Mesenchymal stem cell (in vitro differentiated cells and primary cell): ENCODE results near the gene RAPGEF1.
A peak's percentile ranks its signal among the peaks of the same experiment; 100 is the strongest.

Experiments
- DNase-seq: peaks from one replicate; pipeline ENCODE4 v3.0.0-alpha.2; 2013
- H2AFZ ChIP-seq: one replicate; pipeline ENCODE4 v1.6.1; 2013; ENCODE audit warnings: low read depth, mild to moderate bottlenecking, control low read depth, inconsistent platforms, low read length, moderate library complexity
- H2AK5ac ChIP-seq: 2 replicates; pipeline ENCODE4 v1.6.1; 2013; ENCODE audit warnings: low read length, moderate library complexity, mild to moderate bottlenecking, inconsistent platforms; ENCODE audit not compliant: severe bottlenecking
- H2BK120ac ChIP-seq: one replicate; pipeline ENCODE4 v1.6.1; 2013; ENCODE audit warnings: low read depth, mild to moderate bottlenecking, inconsistent platforms, low read length, moderate library complexity
- H2BK12ac ChIP-seq, 2 experiments: one replicate each; pipeline ENCODE4 v1.6.1; 2013; ENCODE audit warnings: inconsistent platforms in 2 of 2, low read length in 2 of 2, mild to moderate bottlenecking in 2 of 2, moderate library complexity in 2 of 2, control low read depth in 1 of 2
- H2BK15ac ChIP-seq: one replicate; pipeline ENCODE4 v1.6.1; 2013; ENCODE audit warnings: mild to moderate bottlenecking, low read depth, inconsistent platforms; ENCODE audit not compliant: poor library complexity, severe bottlenecking
- H2BK5ac ChIP-seq: 2 replicates; pipeline ENCODE4 v1.6.1; 2013; ENCODE audit warnings: low read depth, mild to moderate bottlenecking, low read length, control low read depth, inconsistent platforms; ENCODE audit not compliant: poor library complexity, severe bottlenecking
- H3K14ac ChIP-seq, 2 experiments: one replicate each; pipeline ENCODE4 v1.6.1; 2013; ENCODE audit warnings: inconsistent platforms in 2 of 2, low read length in 2 of 2, control low read depth in 1 of 2, mild to moderate bottlenecking in 1 of 2, moderate library complexity in 1 of 2
- H3K18ac ChIP-seq, 2 experiments: one replicate each; pipeline ENCODE4 v1.6.1; 2013; ENCODE audit warnings: inconsistent platforms in 2 of 2, low read length in 2 of 2, control low read depth in 1 of 2, low read depth in 1 of 2, mild to moderate bottlenecking in 1 of 2
- H3K23ac ChIP-seq, 2 experiments: one replicate each; pipeline ENCODE4 v1.6.1; 2013; ENCODE audit warnings: inconsistent platforms in 2 of 2, low read length in 2 of 2, mild to moderate bottlenecking in 2 of 2, moderate library complexity in 2 of 2, control low read depth in 1 of 2
- H3K27ac ChIP-seq: 2 replicates; pipeline ENCODE4 v1.5.1; 2013; ENCODE audit warnings: mild to moderate bottlenecking, moderate library complexity, low read length, control low read depth, inconsistent platforms; ENCODE audit not compliant: poor library complexity, severe bottlenecking
- H3K27me3 ChIP-seq, 2 experiments: 2 replicates each; pipeline versions ENCODE4 v1.6.1 to v1.7.0; 2013; ENCODE audit warnings: low read length in 2 of 2, mild to moderate bottlenecking in 2 of 2, moderate library complexity in 2 of 2, control low read depth in 1 of 2, inconsistent platforms in 1 of 2; ENCODE audit not compliant: control insufficient read depth in 1 of 2, insufficient read depth in 1 of 2
- H3K36me3 ChIP-seq, 2 experiments: 2 replicates each; pipeline versions ENCODE4 v1.6.1 to v1.7.0; 2013; ENCODE audit warnings: low read length in 2 of 2, control low read depth in 1 of 2, inconsistent platforms in 1 of 2, low read depth in 1 of 2, mild to moderate bottlenecking in 1 of 2; ENCODE audit not compliant: insufficient read depth in 2 of 2, control insufficient read depth in 1 of 2
- H3K4ac ChIP-seq, 2 experiments: one replicate each; pipeline ENCODE4 v1.6.1; 2013; ENCODE audit warnings: inconsistent platforms in 2 of 2, low read length in 2 of 2, mild to moderate bottlenecking in 2 of 2, moderate library complexity in 2 of 2, control low read depth in 1 of 2, low read depth in 1 of 2
- H3K4me1 ChIP-seq: 2 replicates; pipeline ENCODE4 v1.6.1; 2013; ENCODE audit warnings: low read depth, low read length, control low read depth; ENCODE audit not compliant: control insufficient read depth, insufficient read depth
- H3K4me2 ChIP-seq: 2 replicates; pipeline ENCODE4 v1.6.1; 2013; ENCODE audit warnings: low read length, mild to moderate bottlenecking, inconsistent platforms; ENCODE audit not compliant: poor library complexity, severe bottlenecking
- H3K4me3 ChIP-seq, 2 experiments: 2 replicates each; pipeline versions ENCODE4 v1.5.1 to v1.7.0; 2013; ENCODE audit warnings: low read length in 2 of 2, mild to moderate bottlenecking in 2 of 2, control low read depth in 1 of 2, low read depth in 1 of 2; ENCODE audit not compliant: insufficient read depth in 1 of 2
- H3K79me1 ChIP-seq: replicated peaks from 2 replicates; pipeline ENCODE4 v1.6.1; 2013; ENCODE audit warnings: mild to moderate bottlenecking, control low read depth, low read length, inconsistent platforms; ENCODE audit not compliant: poor library complexity, severe bottlenecking
- H3K9ac ChIP-seq: 2 replicates; pipeline ENCODE4 v1.7.0; 2013; ENCODE audit warnings: mild to moderate bottlenecking, low read length, moderate library complexity
- H3K9me3 ChIP-seq: 2 replicates; pipeline ENCODE4 v1.7.0; 2013; ENCODE audit warnings: mild to moderate bottlenecking, low read length; ENCODE audit not compliant: control insufficient read depth
- H4K8ac ChIP-seq: one replicate; pipeline ENCODE4 v1.6.1; 2013; ENCODE audit warnings: inconsistent platforms, mild to moderate bottlenecking, low read length, moderate library complexity
- H4K91ac ChIP-seq: one replicate; pipeline ENCODE4 v1.6.1; 2013; ENCODE audit warnings: mild to moderate bottlenecking, low read length, inconsistent platforms
- WGBS: methylation state at CpG from one replicate; pipeline ENCODE4 v1.1.7; 2013; ENCODE audit warnings: mixed read lengths; 5-methylcytosine and 5-hydroxymethylcytosine counted together

RAPGEF1 gene

GRCh38 chr9:131701436-131701781 is 38.5 kb downstream of the RAPGEF1 start:
- H2AK5ac ChIP-seq: no peak overlapping the region
- DNase-seq: no peak
- no peaks in the 10 kb centered on the region for H3K9me3 ChIP-seq
- no peak overlapping the region for H2BK15ac ChIP-seq
- no peak overlapping the region for H3K27ac ChIP-seq
- H4K8ac ChIP-seq: no peak overlapping the region
- no peak overlapping the region for H3K23ac ChIP-seq
- no peak overlapping the region for H3K4ac ChIP-seq
- no peaks in the 10 kb centered on the region for H3K27me3 ChIP-seq
- H2AFZ ChIP-seq: no peak overlapping the region
- H2BK120ac ChIP-seq: no peak overlapping the region
- H3K4me2 ChIP-seq: no peak overlapping the region
- no peak overlapping the region for H2BK5ac ChIP-seq
- no peak overlapping the region for H3K4me3 ChIP-seq
- peaks cover 12% of the 10 kb centered on the region for H3K4me1 ChIP-seq
- H4K91ac ChIP-seq: no peak overlapping the region
- H3K14ac ChIP-seq: no peak overlapping the region
- H3K9ac ChIP-seq: no peak overlapping the region
- peaks cover 42% of the 10 kb centered on the region for H3K79me1 ChIP-seq
- no peak overlapping the region for H3K18ac ChIP-seq
- no peak overlapping the region for H2BK12ac ChIP-seq
- no peaks in the 10 kb centered on the region for H3K36me3 ChIP-seq
- WGBS: no CpG with 5 or more reads among the region's 1 CpG

GRCh38 chr9:131700765-131701435 is 39.0 kb downstream of the RAPGEF1 start:
- Histone ChIP-seq H2AK5ac (no peak overlapping the region), H2BK5ac (no peak overlapping the region), H4K91ac (no peak overlapping the region), H3K4ac (no peak overlapping the region), H3K4me2 (no peak overlapping the region), H3K27me3 (no peaks in the 10 kb centered on the region), H3K9me3 (no peaks in the 10 kb centered on the region), H3K23ac (no peak overlapping the region), H3K36me3 (no peaks in the 10 kb centered on the region), H2BK15ac (no peak overlapping the region), H3K18ac (no peak overlapping the region), H3K14ac (no peak overlapping the region), H3K79me1 (peaks cover 41% of the 10 kb centered on the region), H2BK12ac (no peak overlapping the region), H3K27ac (no peak overlapping the region), H4K8ac (no peak overlapping the region), H2AFZ (no peak overlapping the region), H3K4me3 (no peak overlapping the region), H2BK120ac (no peak overlapping the region), H3K4me1 (peaks cover 14% of the 10 kb centered on the region), H3K9ac (no peak overlapping the region)
- over 99% methylated on average over 10 of the region's 11 CpGs for WGBS
- DNase-seq: no peak

GRCh38 chr9:131700076-131700475 is 39.8 kb downstream of the RAPGEF1 start:
- H2BK120ac ChIP-seq: no peak overlapping the region
- no peak overlapping the region for H2BK15ac ChIP-seq
- 97% methylated on average over 7 of the region's 7 CpGs for WGBS

GRCh38 chr9:131698618-131698985 is 41.3 kb downstream of the RAPGEF1 start:
- H2AFZ ChIP-seq: no peak overlapping the region
- H3K4me2 ChIP-seq: no peak overlapping the region
- H4K91ac ChIP-seq: no peak overlapping the region
- H3K36me3 ChIP-seq: no peaks in the 10 kb centered on the region
- H2BK5ac ChIP-seq: no peak overlapping the region
- H3K9me3 ChIP-seq: no peaks in the 10 kb centered on the region
- H3K4ac ChIP-seq: no peak overlapping the region
- no peak overlapping the region for H2BK120ac ChIP-seq
- H2BK15ac ChIP-seq: no peak overlapping the region
- no peak overlapping the region for H3K9ac ChIP-seq
- H3K4me3 ChIP-seq: no peak overlapping the region
- H3K4me1 ChIP-seq: peaks cover 14% of the 10 kb centered on the region
- H3K14ac ChIP-seq: no peak overlapping the region
- peak overlapping the region; percentile 40 for H2AK5ac ChIP-seq
- H3K27ac ChIP-seq: no peak overlapping the region
- H3K79me1 ChIP-seq: peaks cover 42% of the 10 kb centered on the region
- no peak overlapping the region for H3K18ac ChIP-seq
- H4K8ac ChIP-seq: no peak overlapping the region
- no peaks in the 10 kb centered on the region for H3K27me3 ChIP-seq
- no peak for DNase-seq
- no peak overlapping the region for H2BK12ac ChIP-seq
- WGBS: 81% methylated on average over 4 of the region's 4 CpGs
- H3K23ac ChIP-seq: no peak overlapping the region

More at GRCh38 chr9:131700076-131700475, 39.8 kb downstream of the RAPGEF1 start:
- Histone ChIP-seq H3K9me3 (no peaks in the 10 kb centered on the region), H3K4me3 (no peak overlapping the region), H2BK5ac (no peak overlapping the region), H3K4ac (no peak overlapping the region), H3K18ac (no peak overlapping the region), H3K9ac (no peak overlapping the region), H3K79me1 (peaks cover 41% of the 10 kb centered on the region), H3K27me3 (no peaks in the 10 kb centered on the region), H3K4me2 (no peak overlapping the region), H4K91ac (no peak overlapping the region), H2AFZ (no peak overlapping the region), H3K36me3 (no peaks in the 10 kb centered on the region), H2BK12ac (no peak overlapping the region), H3K27ac (no peak overlapping the region), H3K14ac (no peak overlapping the region), H4K8ac (no peak overlapping the region), H3K4me1 (peaks cover 16% of the 10 kb centered on the region), H2AK5ac (no peak overlapping the region), H3K23ac (no peak overlapping the region)
- no peak for DNase-seq
